HEK293 (cell line): ENCODE results near the gene AK8.

Experiments used
- CTCF ChIP-seq: fragments of 450-650 bp; formaldehyde crosslinking; IDR thresholded peaks from 2 replicates; pipeline ENCODE4 v1.5.1; 2016; ENCODE audit warnings: missing biosample characterization, missing genetic modification characterization
- HOXA7 ChIP-seq: sonication (generic); formaldehyde crosslinking; IDR thresholded peaks from 2 replicates; pipeline ENCODE4 v1.8.1; 2022; ENCODE audit warnings: missing genetic modification reagents, borderline replicate concordance
- KLF10 ChIP-seq: fragments of 450-650 bp; IDR thresholded peaks from 2 replicates; pipeline ENCODE4 v1.5.1; 2018; ENCODE audit warnings: missing biosample characterization, mild to moderate bottlenecking, missing genetic modification characterization
- KLF9 ChIP-seq: fragments of 450-650 bp; formaldehyde crosslinking; IDR thresholded peaks from 2 replicates; pipeline ENCODE4 v1.5.1; 2016; ENCODE audit warnings: missing biosample characterization, missing genetic modification characterization, low read depth
- MYNN ChIP-seq: fragments of 450-650 bp; formaldehyde crosslinking; IDR thresholded peaks from 2 replicates; pipeline ENCODE4 v1.5.1; 2016; ENCODE audit warnings: missing biosample characterization, missing genetic modification characterization, borderline replicate concordance
- ZBTB21 ChIP-seq: fragments of 450-650 bp; formaldehyde crosslinking; IDR thresholded peaks from 2 replicates; pipeline ENCODE4 v1.5.1; 2017; ENCODE audit warnings: missing biosample characterization, missing genetic modification characterization
- ZFP69B ChIP-seq: fragments of 450-650 bp; formaldehyde crosslinking; IDR thresholded peaks from 2 replicates; pipeline ENCODE4 v1.5.1; 2016; ENCODE audit warnings: missing biosample characterization, missing genetic modification characterization
- ZNF639 ChIP-seq: fragments of 450-650 bp; formaldehyde crosslinking; IDR thresholded peaks from 2 replicates; pipeline ENCODE4 v1.5.1; 2016; ENCODE audit warnings: missing biosample characterization, missing genetic modification characterization
- ZSCAN5A ChIP-seq: fragments of 450-650 bp; formaldehyde crosslinking; IDR thresholded peaks from 2 replicates; pipeline ENCODE4 v1.5.1; 2016; ENCODE audit warnings: missing biosample characterization, missing genetic modification characterization

- no peak for TF ChIP-seq CTCF (tag by site-specific recombination)
- TF ChIP-seq ZNF639 (tag by site-specific recombination), result no peak
- no peak for TF ChIP-seq ZFP69B (tag by site-specific recombination)
- no peak for TF ChIP-seq ZBTB21
- no peak for TF ChIP-seq ZSCAN5A (tag by site-specific recombination)
- TF ChIP-seq HOXA7 (CRISPR knock-in tag), result no peak
- TF ChIP-seq KLF10 (tag by site-specific recombination), result no peak
- no peak for TF ChIP-seq MYNN
- no peak for TF ChIP-seq KLF9 (tag by site-specific recombination)
These were observed 16.3 kb upstream of the AK8 start for GRCh38 chr9:132894346-132894745.
